AG08395 (cell line): Measurements from ENCODE around the gene CCBE1.
A peak's percentile ranks its signal among the peaks of the same experiment; 100 is the strongest.

Experiments
- DNase-seq: peaks from one replicate; pipeline ENCODE4 v3.0.0; 2012; ENCODE audit warnings: mixed read lengths, low spot score

Gene CCBE1

DNA sequence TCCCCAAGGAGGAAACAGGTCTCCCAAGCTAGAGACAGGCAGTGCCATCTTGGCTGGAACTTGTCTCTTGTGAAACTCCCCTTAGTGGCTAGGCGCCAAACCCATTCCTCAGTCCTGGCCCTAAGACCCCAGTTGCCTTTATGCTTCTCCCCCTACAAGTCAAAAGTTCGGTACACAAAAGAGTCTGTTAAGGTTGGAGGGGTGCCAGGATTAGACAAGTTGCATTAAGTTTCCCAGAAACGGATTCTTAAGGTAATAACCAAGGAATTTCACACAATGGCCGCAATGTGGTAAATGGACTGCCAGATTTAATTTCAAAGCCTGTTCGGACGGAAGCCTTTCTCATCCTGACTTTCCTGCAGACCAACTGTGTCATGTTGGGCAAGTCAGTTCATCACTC, 80.7 kb downstream of the CCBE1 start:
- DNase-seq = no peak

- DNase-seq = no peak
Observed at GRCh38 chr18:59613903-59614302, 83.3 kb downstream of the CCBE1 start.

DNA sequence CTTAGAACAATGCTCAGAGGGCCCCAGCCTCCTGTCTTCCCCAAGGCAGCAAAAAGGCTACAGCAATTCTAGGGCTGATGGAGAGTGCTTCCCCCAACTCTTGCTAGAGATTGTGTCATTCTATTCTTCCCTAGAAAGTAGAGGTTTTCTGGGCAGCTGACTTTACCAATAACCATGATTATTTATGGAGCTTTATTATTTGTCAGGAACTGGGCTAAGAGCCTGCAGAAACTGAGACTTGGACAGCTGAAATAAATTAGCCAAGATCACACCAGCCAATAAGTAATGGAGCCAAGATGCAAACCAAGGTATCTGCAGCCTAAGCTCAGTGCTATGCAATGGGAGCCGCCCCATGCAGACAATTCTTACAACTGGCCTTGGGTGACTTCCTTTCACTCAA, 84.8 kb downstream of the CCBE1 start:
- DNase-seq = peak; percentile 80

DNA sequence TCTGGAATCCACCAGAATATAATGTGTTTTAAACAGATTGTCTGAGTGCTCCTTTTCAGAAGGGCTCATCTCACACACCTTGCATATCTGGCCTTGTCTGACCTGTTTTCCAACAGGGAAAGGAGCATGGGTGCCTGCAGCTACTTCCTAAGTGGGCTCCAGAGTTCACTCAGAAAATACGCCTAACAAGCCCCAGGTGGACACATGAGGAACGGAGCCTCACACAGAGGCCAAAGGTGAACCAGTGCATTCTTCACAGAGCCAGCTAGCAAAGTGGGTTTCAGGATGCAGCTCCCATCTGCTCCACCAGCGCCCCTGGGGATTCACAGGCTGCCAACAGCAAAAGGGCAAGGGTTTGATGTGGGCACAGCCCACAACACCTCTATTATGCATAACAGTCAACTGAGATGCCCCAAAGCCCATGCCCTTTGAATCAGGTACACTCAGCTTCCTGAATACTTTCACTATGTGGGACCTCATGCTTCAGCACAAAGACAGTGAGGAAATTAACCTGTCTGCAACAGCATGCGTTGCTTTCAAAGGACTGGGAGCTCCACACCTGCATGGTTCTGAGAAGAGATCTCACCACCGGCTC, 86.6 kb downstream of the CCBE1 start:
- no peak for DNase-seq

GRCh38 chr18:59609654-59610053, 87.6 kb downstream of the CCBE1 start:
- DNase-seq = no peak

DNA sequence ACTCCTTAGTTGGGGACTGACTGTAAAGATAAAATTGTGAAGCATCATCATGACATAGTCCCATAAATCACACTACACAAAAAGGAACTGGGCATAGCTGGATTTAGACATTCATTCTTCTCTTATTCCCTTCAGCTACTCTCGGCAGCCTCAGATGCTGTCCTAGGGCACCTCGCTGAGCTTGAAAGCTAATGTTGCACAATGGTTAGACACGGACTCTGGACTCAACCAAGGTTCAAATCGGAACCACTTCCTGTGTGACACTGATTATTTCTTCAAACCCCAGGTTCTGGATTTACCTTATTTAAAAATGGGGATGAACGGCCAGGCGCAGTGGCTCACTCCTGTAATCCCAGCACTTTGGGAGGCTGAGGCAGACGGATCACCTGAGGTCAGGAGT, 89.8 kb downstream of the CCBE1 start:
- no peak for DNase-seq

DNA sequence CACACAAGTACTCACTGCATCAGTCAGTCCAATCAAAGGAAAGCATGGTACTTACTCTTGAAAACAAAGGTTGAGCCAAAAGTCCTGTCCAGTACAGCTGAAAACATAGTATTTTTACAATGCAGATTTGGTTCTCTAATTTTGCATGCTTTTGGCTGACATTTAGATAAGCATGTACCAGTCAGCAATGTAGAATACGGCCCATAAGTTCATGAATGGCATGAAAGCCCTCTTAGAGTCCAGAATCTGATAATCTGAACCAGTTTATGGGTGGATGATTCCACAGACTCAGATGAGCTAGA, 90.2 kb downstream of the CCBE1 start:
- DNase-seq = no peak

DNA sequence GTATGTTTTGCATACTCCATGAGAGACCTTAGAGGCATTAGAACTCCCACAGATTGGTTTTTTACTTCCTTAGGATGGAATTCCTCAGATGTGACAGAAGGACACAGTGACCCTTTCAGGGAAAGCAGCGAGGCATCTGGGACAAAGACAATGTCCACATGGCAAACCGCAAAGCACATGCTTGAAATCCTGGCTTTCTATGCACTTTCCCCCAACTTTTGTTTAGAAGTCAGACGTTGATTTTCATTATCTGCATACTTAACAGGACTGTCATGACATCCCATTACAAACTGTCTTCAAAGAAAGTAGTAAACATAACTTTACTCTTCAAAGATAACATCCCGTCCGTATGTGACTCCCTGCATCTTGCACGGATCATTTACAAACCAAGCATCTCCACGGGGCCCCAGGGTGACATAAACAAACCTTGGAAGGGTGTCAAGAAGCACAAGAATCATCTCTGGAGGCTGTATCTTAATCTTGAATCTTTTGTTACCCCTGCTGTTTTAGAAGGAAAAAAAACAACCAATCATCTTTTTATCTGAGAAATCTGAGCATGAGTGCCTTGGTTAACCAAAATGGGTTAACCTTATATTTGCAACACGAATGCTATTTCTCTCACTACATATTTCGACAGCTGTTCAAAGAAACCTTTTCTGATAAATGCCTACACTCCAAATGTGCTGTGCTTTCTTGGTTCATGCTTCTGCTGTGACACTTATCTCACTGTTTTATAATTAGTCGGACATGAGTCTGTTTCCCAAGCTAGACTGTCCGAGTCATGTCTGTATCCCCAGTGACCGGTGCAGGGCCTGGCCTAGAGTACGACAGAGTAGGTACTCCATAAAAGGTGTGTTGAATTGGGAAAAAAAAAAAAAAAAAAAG, 90.8 kb downstream of the CCBE1 start:
- DNase-seq = peak; percentile 57

GRCh38 chr18:59605633-59606192, 91.5 kb downstream of the CCBE1 start:
- DNase-seq = peak; percentile 20

- DNase-seq = peak; percentile 32
Observed at GRCh38 chr18:59604877-59605276, 92.3 kb downstream of the CCBE1 start.

GRCh38 chr18:59597049-59597448, 100.2 kb downstream of the CCBE1 start:
- no peak for DNase-seq

GRCh38 chr18:59593291-59593717, 103.9 kb downstream of the CCBE1 start:
- DNase-seq = peak; percentile 77

GRCh38 chr18:59592624-59593023, 104.6 kb downstream of the CCBE1 start:
- no peak for DNase-seq

- DNase-seq = no peak
Observed at GRCh38 chr18:59582395-59582794, 114.8 kb downstream of the CCBE1 start.

DNA sequence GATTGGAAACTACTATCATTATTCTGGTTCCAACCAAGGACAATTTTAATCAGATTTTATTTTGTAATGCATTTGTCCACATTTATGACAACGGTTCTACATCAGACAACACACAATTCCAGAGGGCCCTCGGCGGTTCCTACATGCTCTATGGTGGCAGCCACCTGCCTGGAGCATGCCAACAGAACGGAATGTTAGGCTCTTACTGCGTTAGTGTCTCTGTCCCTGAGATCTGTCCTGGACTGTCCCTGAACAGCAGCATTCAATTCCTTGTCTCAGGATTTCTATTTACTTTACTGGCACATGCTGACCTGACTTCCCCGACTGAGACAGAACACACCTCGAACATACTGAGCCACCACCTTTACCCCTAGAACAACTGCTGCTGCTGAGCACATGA, 117.7 kb downstream of the CCBE1 start:
- no peak for DNase-seq

- DNase-seq = no peak
Observed at GRCh38 chr18:59577386-59577655, 119.9 kb downstream of the CCBE1 start.

DNA sequence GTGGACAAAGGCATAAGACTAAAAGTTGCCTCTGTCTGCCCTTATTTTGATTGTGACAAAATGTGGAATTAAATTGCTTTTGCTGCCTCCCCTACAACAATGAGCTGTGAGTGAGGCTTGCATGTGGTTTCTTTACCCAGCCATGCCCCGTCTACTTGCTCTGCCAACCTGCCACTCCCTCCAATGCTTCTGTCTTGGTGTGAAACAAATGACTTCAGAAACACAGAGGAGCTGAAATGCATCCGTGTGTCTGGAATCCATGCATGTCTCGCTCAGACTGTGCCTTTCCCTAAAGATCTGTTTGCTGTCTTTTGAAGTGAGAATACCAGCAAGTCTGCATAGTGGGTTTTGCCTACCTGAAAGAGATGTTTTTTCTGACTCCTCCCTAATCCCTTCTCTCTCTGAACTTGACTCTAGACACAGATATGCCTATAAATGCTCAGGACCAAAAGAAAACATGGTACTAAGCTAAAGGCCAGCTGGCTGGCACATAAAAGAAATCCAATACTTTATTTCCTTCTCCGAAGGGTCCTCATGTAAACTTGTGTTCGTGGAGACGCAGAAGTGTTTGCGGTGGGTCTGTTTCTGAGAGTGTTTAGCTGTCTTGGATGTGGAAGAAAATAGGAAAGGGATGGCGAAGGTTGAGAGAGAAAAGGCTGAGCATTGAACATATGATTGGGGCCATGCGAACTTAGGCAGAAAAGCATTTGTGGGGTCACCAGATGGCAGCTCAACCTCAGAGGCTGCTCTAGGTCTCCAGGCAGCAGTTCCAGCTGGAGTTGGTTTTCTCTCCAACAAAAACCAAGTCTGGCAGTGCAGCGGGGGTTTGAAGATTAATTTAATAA, 120.5 kb downstream of the CCBE1 start:
- no peak for DNase-seq

- DNase-seq = no peak
Observed at GRCh38 chr18:59575995-59576394, 121.2 kb downstream of the CCBE1 start.

GRCh38 chr18:59573962-59574361, 123.3 kb downstream of the CCBE1 start:
- DNase-seq = no peak

DNA sequence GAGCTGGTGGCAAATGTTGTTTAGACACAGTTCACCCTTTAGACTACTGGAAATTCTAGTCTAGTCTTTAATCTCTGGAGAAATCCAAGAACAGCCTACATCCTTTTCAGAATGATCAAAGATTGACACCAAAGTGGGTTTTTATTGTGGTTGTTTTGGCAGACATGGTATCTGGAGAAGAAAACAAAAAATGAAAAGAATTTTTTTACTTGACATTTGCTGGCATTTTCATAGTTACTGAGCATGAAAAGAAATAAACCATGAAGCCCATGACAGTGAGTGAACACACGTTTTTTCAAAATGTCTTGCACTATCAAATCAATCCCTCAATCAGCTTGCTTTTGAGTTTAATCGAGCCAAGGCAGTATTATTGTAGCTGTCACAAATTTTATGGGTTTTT, 125.3 kb downstream of the CCBE1 start:
- DNase-seq = no peak

- no peak for DNase-seq
Observed at GRCh38 chr18:59570796-59571195, 126.4 kb downstream of the CCBE1 start.

DNA sequence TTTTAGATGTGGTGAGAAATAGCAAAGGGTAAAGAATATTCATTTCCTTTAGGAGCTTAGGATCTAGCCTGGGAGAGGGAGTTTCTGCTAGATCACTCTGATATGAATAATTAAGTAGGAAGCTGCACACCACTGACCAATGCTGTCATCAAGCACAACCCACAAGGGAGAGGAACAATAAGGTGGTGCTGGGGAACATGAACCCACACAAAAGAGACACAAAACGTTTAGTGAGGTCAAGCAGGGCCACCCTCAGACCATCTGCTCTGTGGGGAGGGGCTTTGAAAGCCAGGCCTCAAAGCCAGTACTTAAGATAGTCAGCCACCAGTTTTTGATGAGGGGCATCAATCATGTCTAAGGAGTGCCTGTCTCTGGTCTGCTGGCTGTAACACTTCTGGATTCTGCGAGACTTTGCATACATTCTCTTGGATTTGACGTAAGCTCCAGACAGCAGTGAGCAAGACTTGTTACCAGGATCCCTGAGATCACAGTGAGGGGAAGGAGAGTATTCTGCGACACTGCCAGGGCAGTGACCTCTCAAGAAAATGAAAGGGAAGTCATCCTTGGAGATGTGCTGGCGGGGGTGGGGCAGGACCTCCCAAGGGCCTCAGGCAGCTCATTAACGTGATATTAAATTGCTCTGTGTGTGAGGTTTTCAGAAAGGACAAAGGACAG, 127.0 kb downstream of the CCBE1 start:
- no peak for DNase-seq
